Measurements from ENCODE around the gene IPPK. TPM values are rescaled to one million over a fixed set of nuclear protein-coding genes. Genes with fewer than 3 reads are reported as not detected.

The IPPK gene
- total RNA-seq, 1 donor from 2014 or later = 28.0 TPM

- Histone ChIP-seq H3K36me3 (peaks cover 53 to 77% of the 10 kb centered on the region in 2 donors), H3K27ac (no peak overlapping the region), H3K4me1 (peaks cover 0 to 12% of the 10 kb centered on the region in 2 donors), H3K27me3 (no peaks in the 10 kb centered on the region), H3K4me3 (no peak overlapping the region), H3K9me3 (no peaks in the 10 kb centered on the region)
- peak; percentile 5 to 63 for DNase-seq (ENCODE audit: low spot score in 2 of 2)
- no peak for TF ChIP-seq CTCF (IDR thresholded peaks at IDR 0.05)
- intact Hi-C loops (cut with DNase I) = no loop called here
Measured at GRCh38 chr9:92637326-92637725, 32.6 kb downstream of the IPPK start.

- H3K9me3 ChIP-seq = no peaks in the 10 kb centered on the region
- H3K36me3 ChIP-seq = peaks cover 46 to 70% of the 10 kb centered on the region in 2 donors
- no peaks in the 10 kb centered on the region for H3K27me3 ChIP-seq
- no peak overlapping the region for H3K27ac ChIP-seq
- no peak for DNase-seq (ENCODE audit: low spot score in 2 of 2)
- no peak for TF ChIP-seq CTCF (IDR thresholded peaks at IDR 0.05)
- intact Hi-C loops (cut with DNase I) = no loop called here
- peaks cover 0 to 19% of the 10 kb centered on the region in 2 donors for H3K4me1 ChIP-seq
- no peak overlapping the region for H3K4me3 ChIP-seq
Measured at GRCh38 chr9:92636627-92637026, 33.3 kb downstream of the IPPK start.

GRCh38 chr9:92635760-92636159 lies 34.2 kb downstream of the IPPK start:
- H3K27ac ChIP-seq = no peak overlapping the region
- no peaks in the 10 kb centered on the region for H3K9me3 ChIP-seq
- intact Hi-C loops (cut with DNase I) = loop anchor here (1.0 to 2.0 kb wide), 3 partner anchors 129 to 310 kb away; partner anchors contain the start of genes CENPP and NOL8
- H3K4me3 ChIP-seq = no peak overlapping the region
- TF ChIP-seq CTCF (IDR thresholded peaks at IDR 0.05) = no peak
- DNase-seq (ENCODE audit: low spot score in 2 of 2) = peak in 1 of 2 donors; percentile 54
- peaks cover 0 to 20% of the 10 kb centered on the region in 2 donors for H3K4me1 ChIP-seq
- H3K36me3 ChIP-seq = peaks cover 39 to 61% of the 10 kb centered on the region in 2 donors
- H3K27me3 ChIP-seq = no peaks in the 10 kb centered on the region

- Histone ChIP-seq H3K27me3 (no peaks in the 10 kb centered on the region), H3K4me3 (no peak overlapping the region), H3K4me1 (peaks cover 0 to 20% of the 10 kb centered on the region in 2 donors), H3K27ac (peak overlapping the region; percentile 26 to 37), H3K9me3 (no peaks in the 10 kb centered on the region), H3K36me3 (peaks cover 33 to 53% of the 10 kb centered on the region in 2 donors)
- intact Hi-C loops (cut with DNase I) = loop anchor here (1.0 to 5.0 kb wide), 6 partner anchors 43 to 341 kb away; partner anchors contain the start of genes CENPP and NOL8
- peak; percentile 8 to 87 for DNase-seq (ENCODE audit: low spot score in 2 of 2)
- TF ChIP-seq CTCF (IDR thresholded peaks at IDR 0.05) = peak; percentile 90 to 95 (median 95)
Measured at GRCh38 chr9:92634712-92635605, 35.0 kb downstream of the IPPK start.

GRCh38 chr9:92633614-92634278 lies 36.2 kb downstream of the IPPK start:
- Histone ChIP-seq H3K27ac (peak overlapping the region in 1 of 2 donors; percentile 37), H3K9me3 (no peaks in the 10 kb centered on the region), H3K27me3 (no peaks in the 10 kb centered on the region), H3K4me3 (no peak overlapping the region), H3K4me1 (peaks cover 0 to 20% of the 10 kb centered on the region in 2 donors), H3K36me3 (peaks cover 23 to 44% of the 10 kb centered on the region in 2 donors)
- peak in 1 of 2 donors; percentile 52 for DNase-seq (ENCODE audit: low spot score in 2 of 2)
- intact Hi-C loops (cut with DNase I) = loop anchor here (1.0 to 5.0 kb wide), 4 partner anchors 41 to 339 kb away; no protein-coding TSS in a partner anchor
- TF ChIP-seq CTCF (IDR thresholded peaks at IDR 0.05) = no peak
